Measurements from ENCODE around the gene PTPRT. TPM values are rescaled to one million over a fixed set of nuclear protein-coding genes. Genes with fewer than 3 reads are reported as not detected.

The PTPRT gene
- total RNA-seq, 3 donors from 2014 or later = 0.32 to 6.3 (median 4.9) TPM

GRCh38 chr20:43102394-43102793 lies 87.3 kb downstream of the PTPRT start:
- Histone ChIP-seq H3K4me3 (no peak overlapping the region), H3K36me3 (no peaks in the 10 kb centered on the region), H3K4me1 (no peaks in the 10 kb centered on the region), H3K27me3 (no peaks in the 10 kb centered on the region), H3K9me3 (no peaks in the 10 kb centered on the region), H3K27ac (no peak overlapping the region)
- intact Hi-C loops (cut with DNase I; ENCODE audit: low total_unique reads) = no loop called here
- TF ChIP-seq POLR2A (IDR thresholded peaks at IDR 0.05) = no peak
- TF ChIP-seq POLR2AphosphoS5 (IDR thresholded peaks at IDR 0.05) = no peak
- TF ChIP-seq CTCF (IDR thresholded peaks at IDR 0.05) = no peak
- DNase-seq (ENCODE audit: low spot score in 2 of 2) = no peak

GRCh38 chr20:43096931-43097260 lies 92.8 kb downstream of the PTPRT start:
- no peak overlapping the region for H3K27ac ChIP-seq
- H3K4me3 ChIP-seq = no peak overlapping the region
- H3K36me3 ChIP-seq = no peaks in the 10 kb centered on the region
- intact Hi-C loops (cut with DNase I; ENCODE audit: low total_unique reads) = no loop called here
- no peaks in the 10 kb centered on the region for H3K4me1 ChIP-seq
- H3K27me3 ChIP-seq = no peaks in the 10 kb centered on the region
- TF ChIP-seq POLR2AphosphoS5 (IDR thresholded peaks at IDR 0.05) (no peak), POLR2A (IDR thresholded peaks at IDR 0.05) (no peak), CTCF (IDR thresholded peaks at IDR 0.05) (no peak)
- no peak for DNase-seq (ENCODE audit: low spot score in 2 of 2)
- peaks cover 0 to 7% of the 10 kb centered on the region in 2 donors for H3K9me3 ChIP-seq

- Histone ChIP-seq H3K9me3 (peaks cover 0 to 7% of the 10 kb centered on the region in 2 donors), H3K36me3 (no peaks in the 10 kb centered on the region), H3K27me3 (no peaks in the 10 kb centered on the region), H3K27ac (no peak overlapping the region), H3K4me1 (no peaks in the 10 kb centered on the region), H3K4me3 (no peak overlapping the region)
- intact Hi-C loops (cut with DNase I; ENCODE audit: low total_unique reads) = no loop called here
- DNase-seq (ENCODE audit: low spot score in 2 of 2) = no peak
- no peak for TF ChIP-seq POLR2A (IDR thresholded peaks at IDR 0.05)
- no peak for TF ChIP-seq POLR2AphosphoS5 (IDR thresholded peaks at IDR 0.05)
- no peak for TF ChIP-seq CTCF (IDR thresholded peaks at IDR 0.05)
Measured at GRCh38 chr20:43096126-43096930, 93.4 kb downstream of the PTPRT start.

- no peak overlapping the region for H3K4me3 ChIP-seq
- no peaks in the 10 kb centered on the region for H3K36me3 ChIP-seq
- no peaks in the 10 kb centered on the region for H3K27me3 ChIP-seq
- intact Hi-C loops (cut with DNase I; ENCODE audit: low total_unique reads) = no loop called here
- DNase-seq (ENCODE audit: low spot score in 2 of 2) = no peak
- no peak for TF ChIP-seq POLR2AphosphoS5 (IDR thresholded peaks at IDR 0.05)
- TF ChIP-seq POLR2A (IDR thresholded peaks at IDR 0.05) = no peak
- no peak for TF ChIP-seq CTCF (IDR thresholded peaks at IDR 0.05)
- peaks cover 0 to 7% of the 10 kb centered on the region in 2 donors for H3K9me3 ChIP-seq
- no peak overlapping the region for H3K27ac ChIP-seq
- H3K4me1 ChIP-seq = no peaks in the 10 kb centered on the region
Measured at GRCh38 chr20:43095034-43095433, 94.7 kb downstream of the PTPRT start.

DNA sequence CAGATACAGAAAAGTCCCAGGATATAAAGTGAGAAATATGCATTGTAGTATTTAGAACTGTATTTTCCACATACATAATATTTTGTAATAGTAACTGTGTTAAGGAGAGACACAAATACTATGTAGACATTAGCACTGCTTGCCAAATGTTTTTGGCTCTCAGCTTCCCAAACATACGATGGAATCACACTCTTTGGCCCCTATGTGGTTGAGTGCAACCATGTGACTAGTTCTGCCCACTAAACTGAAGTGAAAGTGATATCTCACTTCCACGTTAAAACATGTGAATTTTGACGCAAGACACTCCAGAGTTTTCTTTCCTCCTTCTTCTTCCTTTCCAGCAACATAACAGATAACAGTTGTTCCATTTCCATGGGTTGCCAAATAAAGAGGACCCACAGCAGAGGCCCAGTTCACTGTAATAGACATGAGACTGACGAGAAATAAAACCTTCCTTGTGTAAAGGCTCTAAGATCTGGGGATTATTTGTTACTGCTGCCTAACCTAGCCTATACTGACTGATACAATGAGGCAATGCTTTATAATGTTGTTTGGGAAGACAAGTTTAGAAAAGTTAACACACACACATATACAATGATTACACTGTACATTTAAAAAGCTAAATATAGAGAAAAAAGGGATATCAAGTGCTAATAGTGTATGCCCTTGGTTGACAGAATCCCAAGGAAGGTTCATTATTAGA lies 97.2 kb downstream of the PTPRT start:
- no peaks in the 10 kb centered on the region for H3K36me3 ChIP-seq
- no peak overlapping the region for H3K27ac ChIP-seq
- H3K27me3 ChIP-seq = no peaks in the 10 kb centered on the region
- no peak for TF ChIP-seq POLR2A (IDR thresholded peaks at IDR 0.05)
- TF ChIP-seq CTCF (IDR thresholded peaks at IDR 0.05) = no peak
- no peak for TF ChIP-seq POLR2AphosphoS5 (IDR thresholded peaks at IDR 0.05)
- no peak for DNase-seq (ENCODE audit: low spot score in 2 of 2)
- H3K9me3 ChIP-seq = peaks cover 0 to 7% of the 10 kb centered on the region in 2 donors
- H3K4me3 ChIP-seq = no peak overlapping the region
- no peaks in the 10 kb centered on the region for H3K4me1 ChIP-seq
- intact Hi-C loops (cut with DNase I; ENCODE audit: low total_unique reads) = no loop called here

Measured in breast epithelium (tissue), 4 donors.